Glomerular endothelial cell (primary cell): ENCODE measurements around the gene PRKAR1B. TPM values are rescaled to one million over a fixed set of nuclear protein-coding genes. Genes with fewer than 3 reads are reported as not detected.

ENCODE experiments used
- DNase-seq: peaks from one replicate; pipeline ENCODE4 v3.0.0-alpha.2; 2011; ENCODE audit warnings: low read depth, low spot score; ENCODE audit errors: extremely low read depth
- total RNA-seq: library from RNA; depleted of rRNA; stranded (reverse); fragments of >200 nt; gene quantifications from 2 replicates; pipeline ENCODE4 v1.2.3, GENCODE V29; 2015

PRKAR1B gene
- total RNA-seq, 1 donor from 2014 or later: 34.3 TPM

DNA sequence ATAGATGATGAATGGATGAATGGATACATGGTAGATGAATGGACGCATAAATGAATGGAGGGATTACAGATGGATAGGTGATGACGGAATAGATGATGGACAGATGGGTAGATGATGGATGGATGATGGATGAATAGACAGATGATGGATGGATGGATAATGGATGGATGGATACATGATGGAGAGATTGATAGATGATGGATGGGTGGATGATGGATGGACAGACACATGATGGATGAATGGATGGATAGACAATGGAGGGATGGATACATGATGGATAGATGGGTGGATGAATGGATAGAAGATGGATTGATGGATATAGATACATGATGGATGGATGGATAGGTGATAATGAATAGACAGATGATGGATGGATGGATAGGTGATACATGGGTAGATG, 198.6 kb downstream of the PRKAR1B start:
- no peak for DNase-seq

DNA sequence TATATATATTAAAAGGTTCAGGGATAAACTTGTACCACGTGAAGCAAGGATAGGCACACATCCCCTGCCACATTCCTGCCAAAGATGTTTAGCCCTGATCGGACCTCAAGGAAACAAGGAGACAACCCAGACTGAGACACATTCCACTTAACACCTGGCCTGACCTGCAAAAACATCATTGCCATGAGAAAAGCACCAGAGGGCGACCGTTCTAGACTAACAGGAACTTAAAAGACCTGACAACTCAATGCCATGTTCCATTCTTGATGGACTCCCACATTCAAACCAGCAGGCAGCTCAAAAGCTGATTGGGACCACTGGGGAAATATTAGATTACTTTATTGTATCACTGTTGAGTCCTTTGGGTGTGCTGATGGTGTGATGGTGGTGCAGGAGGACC, 199.4 kb downstream of the PRKAR1B start:
- DNase-seq: no peak

DNA sequence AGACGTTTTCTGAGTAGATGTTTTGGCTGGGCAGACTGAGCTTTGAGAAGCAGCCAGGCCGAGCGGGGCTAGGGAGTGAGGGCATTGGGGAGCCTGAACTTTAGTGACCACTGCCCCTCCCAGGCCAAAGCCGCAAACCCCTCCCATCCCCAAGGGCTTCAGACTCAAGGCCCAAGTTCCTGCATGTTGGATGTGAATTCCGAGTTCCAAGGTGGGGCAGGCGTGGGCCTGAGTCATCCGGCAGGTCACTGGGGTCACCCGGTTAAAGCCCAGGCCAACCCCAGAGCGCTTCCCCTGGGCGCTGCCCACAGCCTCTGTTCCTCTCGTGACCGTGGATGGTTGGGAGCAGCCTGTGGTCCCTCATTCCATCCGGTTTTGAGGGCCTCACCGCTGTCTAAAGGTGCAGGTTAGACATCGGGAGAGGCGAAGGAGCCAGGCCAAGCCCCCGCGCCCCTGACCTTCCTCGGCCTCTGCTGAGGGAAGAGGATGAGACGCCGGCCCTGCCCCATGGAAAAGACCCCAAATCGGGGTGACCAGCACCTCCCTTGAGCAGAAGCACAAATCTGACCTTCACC, 200.5 kb downstream of the PRKAR1B start:
- DNase-seq: no peak

DNA sequence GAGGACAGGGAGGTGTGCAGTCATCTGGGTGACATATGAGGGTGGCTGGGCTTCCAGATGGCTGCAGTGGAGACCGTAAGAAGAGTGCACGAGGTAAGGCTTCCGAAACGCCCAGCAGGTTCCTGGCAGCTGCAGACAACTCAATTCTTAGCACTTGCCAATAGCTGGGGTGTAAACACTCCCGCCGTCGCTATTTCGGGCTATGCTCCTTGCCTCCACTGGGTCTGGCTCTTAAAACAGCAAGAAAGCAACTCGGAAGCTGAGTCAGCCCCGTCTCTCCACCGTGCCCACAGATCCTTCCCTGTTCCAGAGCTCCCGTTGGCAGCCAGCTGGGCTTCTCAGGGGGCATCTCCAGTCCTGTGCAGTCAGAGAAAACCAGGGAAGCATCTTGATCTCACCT, 201.3 kb downstream of the PRKAR1B start:
- DNase-seq: no peak

DNA sequence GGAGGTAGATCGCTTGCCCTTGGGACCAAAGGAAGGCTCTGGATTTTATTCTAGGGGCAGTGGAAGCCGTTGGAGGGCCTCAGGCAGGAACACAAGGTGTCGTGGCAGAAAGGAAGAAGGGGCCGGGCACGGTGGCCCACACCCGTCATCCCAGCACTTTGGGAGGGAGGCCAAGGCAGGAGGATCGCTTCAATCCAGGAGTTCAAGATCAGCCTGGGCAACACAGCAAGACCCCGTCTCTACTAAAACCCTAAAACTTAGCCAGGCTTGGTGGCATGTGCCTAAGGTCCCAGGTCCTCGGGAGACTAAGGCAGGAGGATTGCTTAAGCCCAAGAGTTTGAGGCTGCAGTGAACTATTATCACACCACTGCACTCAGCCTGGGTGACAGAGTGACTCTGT, 202.3 kb downstream of the PRKAR1B start:
- DNase-seq: no peak

DNA sequence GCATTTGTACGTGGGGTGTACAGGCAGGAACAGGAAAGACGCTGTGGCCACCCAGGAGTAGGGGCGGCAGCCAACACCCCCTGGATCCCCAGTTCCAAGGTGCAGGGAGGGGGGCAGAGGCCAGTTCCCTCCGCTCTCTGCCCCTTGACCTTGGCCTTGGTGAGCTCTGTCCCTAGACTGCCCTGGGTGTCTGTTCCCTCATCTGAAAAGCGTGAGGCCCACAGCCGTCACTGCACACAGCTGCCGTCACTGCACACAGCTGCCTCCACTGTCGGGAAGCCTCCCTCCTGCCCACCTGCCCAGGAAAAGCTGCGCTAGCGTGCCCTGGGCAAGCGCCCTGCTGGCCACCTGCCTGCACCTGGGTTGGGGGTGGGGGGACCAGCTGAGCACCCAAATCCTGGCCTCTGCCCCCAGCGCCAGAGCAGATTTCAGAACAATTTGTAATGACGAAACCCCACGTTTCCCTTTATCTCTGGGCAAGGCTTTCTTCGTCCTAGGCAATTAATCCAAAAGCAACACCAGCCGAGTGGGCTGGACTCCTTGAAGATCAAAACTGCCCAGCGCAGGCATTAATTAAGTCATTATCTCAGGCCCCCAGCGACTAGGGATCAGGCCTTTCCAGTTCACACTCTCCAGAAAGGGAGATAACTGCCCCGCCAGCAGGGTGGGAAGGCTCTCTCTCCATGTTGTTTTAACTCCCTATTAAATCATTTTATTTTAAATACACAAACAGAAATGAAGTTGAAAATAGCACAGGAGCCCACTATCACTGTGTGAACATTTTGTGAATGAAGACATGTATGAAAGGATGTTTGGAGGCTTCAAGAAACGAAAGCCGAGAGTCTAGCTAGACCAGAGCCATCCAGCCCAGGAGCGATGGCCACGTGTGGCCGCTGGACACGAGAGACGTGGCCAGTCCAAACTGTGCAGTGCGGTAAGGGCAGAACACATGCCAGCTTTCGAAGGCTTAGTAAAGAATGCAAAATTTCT, 203.4 kb downstream of the PRKAR1B start:
- DNase-seq: no peak

DNA sequence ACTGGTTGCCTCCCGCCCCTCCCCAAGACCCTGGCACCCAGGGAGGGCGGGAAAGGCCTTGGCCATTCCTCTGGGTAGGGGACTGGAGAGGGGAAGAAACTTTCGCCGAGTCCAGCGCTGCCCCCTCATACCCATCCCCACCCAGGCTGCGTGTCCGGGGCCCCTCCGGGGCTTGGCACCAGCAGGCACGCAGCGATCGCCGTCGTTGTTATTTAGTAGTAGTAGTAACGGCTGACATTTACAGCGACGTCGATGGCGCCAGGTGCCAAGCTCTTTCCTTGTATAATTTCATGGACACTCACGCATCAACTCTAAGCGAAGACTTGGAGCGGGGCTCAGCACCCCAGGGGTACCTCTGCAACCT, 204.1 kb downstream of the PRKAR1B start:
- DNase-seq: no peak

DNA sequence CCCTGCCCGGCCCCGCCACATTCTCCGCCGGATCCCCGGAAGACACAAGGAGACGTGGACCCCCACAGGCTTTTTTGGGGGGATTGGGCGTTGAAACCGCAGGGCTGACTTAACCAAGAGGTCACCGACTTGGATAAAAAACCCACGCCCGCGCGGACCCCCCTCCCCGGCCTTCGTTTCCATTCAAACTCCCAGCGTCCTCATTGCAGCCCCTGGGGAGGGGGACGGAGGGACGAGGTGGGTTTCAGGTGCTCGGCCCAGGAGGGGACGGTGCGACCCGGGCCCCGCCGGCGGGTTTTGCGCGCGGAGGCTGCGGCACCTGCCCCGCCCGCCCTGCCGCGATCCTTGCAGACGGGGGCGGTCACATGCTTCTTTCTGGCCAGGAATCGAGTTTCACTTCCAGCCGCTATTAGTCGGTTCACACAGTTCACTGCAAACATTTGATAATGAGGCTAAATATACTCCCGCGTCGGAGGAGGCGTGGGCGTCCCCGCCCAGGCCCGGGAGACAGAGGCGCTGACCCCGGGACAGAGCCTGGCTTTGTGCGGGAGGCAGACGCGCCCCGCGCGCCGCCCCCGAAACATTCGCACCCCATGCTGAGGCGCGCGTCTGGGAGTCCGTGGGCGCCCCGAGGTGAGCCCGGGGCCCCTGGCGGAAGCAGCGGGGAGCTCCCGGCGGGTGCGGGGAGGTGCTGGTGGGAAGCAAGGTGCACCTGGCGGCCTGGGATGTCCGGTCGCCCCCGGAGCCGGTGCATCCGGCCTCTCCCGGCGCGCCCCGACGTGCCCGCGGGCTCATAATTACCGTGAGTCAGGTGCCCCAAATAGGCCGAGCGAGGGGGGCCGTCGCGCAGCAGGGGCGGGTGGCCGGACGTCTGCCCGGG, 204.8 kb downstream of the PRKAR1B start:
- no peak for DNase-seq

DNA sequence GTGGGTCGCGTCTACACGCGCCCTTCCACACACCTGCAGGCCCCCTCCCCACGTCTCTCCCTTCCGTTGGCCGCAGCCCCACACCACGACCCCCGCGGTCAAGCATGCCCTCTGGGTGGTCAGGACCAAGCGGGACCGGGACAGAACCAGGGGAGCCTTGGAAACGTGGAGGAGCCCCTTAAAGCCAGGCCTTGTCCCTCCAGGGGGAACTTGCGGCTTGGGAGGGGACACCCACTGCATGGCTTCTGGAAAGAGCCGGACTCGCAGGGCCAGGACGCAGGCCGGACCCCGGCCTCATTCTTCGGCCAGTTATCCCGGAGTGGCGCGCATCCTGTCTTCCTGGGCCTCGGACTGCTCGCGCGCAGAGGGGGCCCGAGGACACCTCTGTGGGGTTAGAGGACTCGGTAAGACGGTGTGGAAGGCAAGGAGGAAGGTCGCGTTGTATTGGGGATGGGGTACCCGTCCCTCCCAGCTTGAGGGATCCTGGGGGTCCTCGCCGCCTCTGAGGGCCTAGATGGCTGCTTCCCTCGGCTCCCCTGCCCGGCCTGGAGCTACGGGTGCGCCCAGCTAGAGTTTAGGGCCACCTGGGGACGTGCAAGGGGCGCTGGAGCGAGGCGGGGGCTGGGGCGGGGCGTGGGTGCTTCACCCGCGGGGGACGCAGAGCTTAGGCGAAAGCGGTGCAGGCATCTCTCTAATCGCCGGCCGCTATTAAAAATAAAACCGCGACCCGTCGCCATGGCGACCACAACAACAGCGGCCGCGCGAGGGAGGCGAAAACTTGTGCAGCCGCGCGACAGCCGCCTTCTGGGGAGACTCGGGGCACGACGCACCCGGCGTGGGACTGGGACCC, 205.6 kb downstream of the PRKAR1B start:
- DNase-seq: no peak

DNA sequence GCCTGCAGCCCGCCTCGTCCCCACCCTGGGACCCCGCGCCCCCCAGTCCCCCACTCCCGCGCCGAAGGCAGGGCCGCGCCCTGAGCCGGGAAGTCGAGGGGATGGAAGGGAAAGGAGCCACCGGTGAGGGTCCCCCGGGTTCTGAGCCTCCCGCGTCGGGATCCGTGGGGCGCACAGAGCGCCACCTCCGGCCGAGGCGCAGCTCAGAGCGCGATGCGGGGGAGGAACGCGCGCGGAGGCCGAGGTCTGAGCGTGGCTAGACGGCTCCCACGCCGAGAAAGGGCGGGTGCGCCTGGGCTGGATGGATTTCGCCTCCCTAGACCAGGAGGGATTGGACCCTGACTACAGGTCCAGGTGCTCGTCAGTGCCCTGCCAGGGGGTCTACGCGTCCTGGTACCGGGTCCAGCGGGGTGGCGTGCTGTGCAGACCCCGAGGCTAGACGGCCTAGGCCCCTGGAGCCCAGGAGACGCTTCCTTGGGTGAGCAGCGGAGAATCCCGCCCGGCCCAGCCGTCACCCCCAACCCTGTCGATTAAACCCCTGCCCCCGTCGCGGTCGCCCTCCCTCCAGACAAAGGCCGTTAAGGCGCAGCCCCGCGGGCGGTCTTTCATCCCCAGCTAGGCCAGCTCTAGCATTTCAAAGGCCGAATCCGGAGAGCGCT, 206.4 kb downstream of the PRKAR1B start:
- no peak for DNase-seq

DNA sequence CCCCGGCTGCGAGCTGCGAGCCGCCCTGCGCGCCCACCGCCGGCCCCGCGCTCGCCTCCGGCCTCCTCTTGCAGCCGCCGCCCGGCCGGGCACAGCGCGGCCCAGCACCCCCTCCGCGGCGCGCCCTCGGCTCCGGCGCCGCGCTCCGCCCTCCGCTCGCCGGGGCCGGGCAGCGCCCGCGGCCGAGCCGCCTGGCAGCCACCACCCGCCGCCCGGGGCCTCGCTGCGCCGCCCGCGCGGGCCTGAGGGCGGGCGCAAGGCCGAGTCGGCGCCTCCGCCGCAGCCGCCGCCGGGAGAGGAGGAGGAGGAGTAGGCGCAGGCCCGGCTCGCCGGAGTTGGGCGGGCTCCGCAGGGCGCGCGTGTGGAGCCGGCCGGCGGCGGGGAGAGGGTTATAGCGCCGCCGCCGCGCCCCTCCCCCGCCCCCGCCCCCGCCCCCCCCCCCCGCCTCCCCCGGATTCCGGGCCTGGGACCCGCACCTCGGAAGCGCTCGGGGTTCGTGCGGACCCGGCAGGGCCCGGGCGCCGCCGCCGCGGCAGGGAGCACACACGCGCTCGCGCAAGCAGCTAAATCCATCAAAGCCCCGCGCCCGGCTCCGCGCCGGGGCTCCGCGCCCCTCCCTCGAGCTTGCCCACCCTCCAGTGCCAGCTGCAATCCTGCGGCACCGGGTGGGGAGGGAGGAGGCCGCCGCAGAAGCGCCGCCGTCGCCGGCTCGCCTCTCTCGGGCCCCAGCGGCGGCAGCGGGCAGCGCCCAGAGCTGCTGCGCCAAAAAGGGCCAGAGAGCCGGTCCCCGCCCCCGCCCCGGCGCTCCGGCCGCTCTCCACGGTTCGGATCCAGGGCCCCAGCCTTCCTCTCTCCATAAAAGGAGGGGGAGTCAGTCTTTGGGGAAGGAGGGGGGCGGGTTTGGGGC, 207.3 kb downstream of the PRKAR1B start, which contains the start of gene PDGFA:
PDGFA (minus strand) TSS at position 363 of the 907 bp plus-strand sequence. CDS start 845 bp downstream, outside the sequence.
- DNase-seq: no peak

DNA sequence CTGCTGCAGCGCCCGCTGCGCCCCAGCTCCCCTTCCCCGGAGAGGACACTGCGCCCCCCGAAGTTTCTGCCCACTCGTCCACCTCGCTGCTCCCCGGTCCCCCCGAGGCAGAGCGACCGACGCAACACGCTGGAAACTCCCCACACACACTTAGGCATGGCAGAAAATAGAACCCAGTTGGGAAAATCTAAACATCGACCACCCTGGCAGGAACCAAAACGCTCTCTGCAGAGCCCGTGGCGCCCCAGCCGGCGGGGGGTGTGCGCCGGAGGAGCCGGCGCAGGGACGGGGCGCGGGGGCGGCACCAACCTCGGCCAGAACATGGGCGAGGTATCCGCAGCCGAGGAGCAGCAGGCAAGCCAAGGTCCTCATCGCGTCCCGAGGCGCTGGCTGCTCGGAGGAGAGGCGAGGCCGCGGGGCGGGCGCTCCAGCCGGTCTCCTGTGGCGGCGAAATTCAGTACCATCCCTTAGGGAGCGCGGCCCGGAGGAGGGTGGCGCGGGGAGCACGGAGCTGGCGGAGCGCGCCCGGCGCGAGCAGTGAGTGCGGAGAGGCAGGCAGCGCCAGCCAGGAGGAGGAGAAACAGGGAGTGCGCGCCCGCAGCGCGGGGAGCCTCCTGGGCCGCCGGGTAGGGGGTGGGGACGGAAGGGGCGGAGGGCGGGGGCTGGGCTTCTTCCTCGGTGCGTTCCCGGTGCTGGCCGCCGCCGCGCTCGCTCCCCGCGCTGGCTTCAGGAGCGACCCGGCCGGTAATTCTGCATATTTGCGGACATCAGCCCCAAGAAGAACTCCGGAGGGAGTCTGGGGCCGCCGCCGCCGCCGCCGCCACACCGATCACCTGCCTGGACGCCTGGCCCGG, 208.2 kb downstream of the PRKAR1B start:
- no peak for DNase-seq

DNA sequence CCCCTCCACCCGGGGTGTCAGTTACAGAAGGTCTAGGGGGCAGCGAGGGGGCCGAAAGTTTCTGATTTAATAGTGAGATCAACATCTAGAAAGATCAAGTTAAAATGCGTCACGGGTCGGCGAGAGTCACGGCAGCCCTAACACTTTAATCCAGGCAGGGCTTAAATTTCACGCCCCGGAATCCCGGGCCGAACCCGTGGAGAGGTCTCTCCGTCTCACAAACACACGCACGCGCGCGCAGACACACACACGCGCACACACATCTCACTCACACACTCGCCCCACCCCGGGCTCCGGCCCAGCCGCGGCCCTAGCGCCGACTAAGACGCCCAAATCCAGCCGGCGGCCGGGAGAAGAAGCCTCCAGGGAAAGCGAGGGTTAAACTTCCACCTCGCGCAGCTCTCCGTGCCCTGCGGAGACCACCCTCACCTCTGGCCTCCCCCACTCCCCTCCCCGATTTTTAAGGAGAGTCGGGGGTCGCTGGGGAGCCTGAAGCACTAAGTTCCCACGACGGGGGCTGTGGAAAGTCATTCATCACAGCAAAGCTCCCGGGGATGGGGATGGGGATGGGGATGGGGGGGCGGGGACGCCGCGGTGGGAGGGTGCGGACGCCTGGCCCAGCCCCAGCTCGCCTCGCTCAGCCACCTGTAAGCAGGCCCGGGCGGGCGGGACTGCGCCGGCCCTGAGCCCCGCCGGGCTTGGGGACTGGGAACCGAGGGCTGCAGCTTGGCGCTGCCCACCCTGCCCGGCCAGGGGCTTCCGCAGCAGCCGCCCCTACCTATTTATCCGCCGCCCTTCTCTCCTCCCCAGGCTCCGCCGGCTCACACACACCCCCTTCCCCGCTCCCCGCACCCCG, 209.1 kb downstream of the PRKAR1B start:
- DNase-seq: no peak

DNA sequence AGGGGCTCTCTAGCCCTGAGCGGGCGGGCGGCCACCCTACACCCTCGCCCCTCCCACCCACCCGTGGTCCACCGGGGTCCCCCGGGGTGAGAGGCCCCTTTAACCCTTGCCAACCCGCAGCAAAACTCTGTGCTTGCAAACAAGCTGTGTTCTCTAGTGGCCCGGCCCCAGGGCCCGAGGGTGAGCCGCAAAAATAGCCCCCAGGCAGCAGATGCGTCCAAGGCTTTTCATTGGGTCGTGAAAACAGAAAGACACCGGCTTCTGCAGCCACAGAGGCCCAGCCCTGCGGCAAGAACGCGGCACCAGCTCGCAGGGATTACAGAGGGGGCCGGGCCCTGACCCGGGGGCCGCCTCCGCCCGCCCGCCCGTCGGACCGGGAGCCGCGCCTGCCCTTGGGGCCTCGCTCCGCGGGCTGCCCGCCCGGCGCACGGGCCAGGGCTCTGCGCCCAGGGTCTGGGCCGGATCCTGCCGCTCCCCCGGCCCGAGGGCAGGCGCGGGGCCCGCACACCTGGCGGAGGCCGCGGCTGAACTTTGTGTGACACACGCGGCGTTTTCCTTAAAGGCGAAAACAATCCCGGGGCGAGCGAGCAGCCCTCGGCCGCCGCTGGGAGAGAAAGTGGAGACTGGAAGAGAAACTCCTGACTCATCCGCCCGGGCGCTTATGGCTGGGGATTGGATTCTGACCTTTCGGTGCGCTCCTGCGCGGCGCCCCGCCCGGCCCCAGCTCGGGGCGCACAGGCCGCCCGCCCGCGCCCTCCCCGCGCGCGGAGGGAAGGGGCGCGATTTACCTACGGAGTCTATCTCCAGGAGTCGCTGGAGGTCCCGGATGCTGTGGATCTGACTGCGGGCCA, 210.2 kb downstream of the PRKAR1B start:
- no peak for DNase-seq

DNA sequence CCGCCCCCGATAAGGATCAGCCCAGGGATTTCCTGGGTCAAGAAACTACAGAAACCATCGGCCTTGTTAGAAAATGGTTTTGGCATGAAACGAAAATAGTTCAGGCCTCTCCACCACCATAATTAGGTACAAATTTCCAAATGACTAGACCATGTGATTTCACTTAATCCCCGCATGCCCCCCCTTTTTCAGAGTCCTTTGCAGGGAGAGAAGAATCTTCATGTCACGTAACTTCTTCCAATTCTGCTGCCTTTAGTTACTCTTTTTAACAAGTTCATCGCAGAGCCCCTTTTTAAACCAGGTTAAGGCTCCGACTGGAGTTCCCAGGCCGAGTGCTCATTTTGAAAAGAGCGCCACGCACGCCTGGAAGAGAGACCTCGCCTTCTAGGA, 210.9 kb downstream of the PRKAR1B start:
- DNase-seq: no peak

DNA sequence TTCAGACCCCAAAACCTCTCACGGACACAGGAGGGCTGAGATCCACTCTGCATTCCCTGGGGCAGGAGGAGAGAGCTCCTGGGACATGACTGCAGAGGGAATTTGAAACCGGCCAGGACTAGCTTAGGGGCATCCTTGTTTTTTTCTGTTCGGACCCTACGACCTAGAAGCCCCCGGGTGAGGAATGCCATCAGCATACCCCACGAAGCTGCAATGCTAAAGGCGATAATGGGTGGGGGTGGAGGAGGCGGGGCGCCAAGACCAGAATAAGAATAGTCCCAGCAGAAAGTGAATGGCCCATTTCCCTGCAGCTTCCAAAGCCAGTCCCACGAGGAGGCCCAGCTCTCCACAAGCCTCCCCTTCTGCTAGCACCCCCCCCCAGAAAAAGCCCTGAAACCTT, 211.5 kb downstream of the PRKAR1B start:
- no peak for DNase-seq
